GM23338 (cell line): Measurements from ENCODE around the gene GPR152.

Experiments used
- CREB1 ChIP-seq: fragments of 250-450 bp; sonication (Bioruptor Pico); IDR thresholded peaks from 2 replicates; pipeline ENCODE4 v1.5.0; 2020; ENCODE audit warnings: low read depth, mild to moderate bottlenecking, moderate library complexity
- EZH2 ChIP-seq: fragments of 200-600 bp; sonication (generic); IDR thresholded peaks from one replicate; pipeline ENCODE4 v1.8.0; 2017; ENCODE audit warnings: antibody characterized with exemption, mild to moderate bottlenecking, low read depth; ENCODE audit not compliant: unreplicated experiment
- POLR2AphosphoS5 ChIP-seq: IDR thresholded peaks from 2 replicates; pipeline ENCODE4 v1.6.1; 2016; ENCODE audit warnings: antibody characterized with exemption, low read depth
- TF ChIP-seq, protein P1 (sequence below), 2 experiments: fragments of 200-600 bp in 1 of 2; sonication (generic) in 1 of 2; conservative IDR thresholded peaks; 2 replicates each; pipeline versions ENCODE4 v1.5.1 to v1.6.1; 2016 to 2017; ENCODE audit warnings: antibody characterized with exemption in 2 of 2, low read depth in 2 of 2, mild to moderate bottlenecking in 2 of 2, moderate library complexity in 1 of 2

- TF ChIP-seq, protein P1, sequence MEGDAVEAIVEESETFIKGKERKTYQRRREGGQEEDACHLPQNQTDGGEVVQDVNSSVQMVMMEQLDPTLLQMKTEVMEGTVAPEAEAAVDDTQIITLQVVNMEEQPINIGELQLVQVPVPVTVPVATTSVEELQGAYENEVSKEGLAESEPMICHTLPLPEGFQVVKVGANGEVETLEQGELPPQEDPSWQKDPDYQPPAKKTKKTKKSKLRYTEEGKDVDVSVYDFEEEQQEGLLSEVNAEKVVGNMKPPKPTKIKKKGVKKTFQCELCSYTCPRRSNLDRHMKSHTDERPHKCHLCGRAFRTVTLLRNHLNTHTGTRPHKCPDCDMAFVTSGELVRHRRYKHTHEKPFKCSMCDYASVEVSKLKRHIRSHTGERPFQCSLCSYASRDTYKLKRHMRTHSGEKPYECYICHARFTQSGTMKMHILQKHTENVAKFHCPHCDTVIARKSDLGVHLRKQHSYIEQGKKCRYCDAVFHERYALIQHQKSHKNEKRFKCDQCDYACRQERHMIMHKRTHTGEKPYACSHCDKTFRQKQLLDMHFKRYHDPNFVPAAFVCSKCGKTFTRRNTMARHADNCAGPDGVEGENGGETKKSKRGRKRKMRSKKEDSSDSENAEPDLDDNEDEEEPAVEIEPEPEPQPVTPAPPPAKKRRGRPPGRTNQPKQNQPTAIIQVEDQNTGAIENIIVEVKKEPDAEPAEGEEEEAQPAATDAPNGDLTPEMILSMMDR (conservative IDR thresholded peaks at IDR 0.05; ENCODE audit: low read depth in 2 of 2) = no peak
- no peak for TF ChIP-seq POLR2AphosphoS5
- TF ChIP-seq CREB1 = no peak
- no peak for TF ChIP-seq EZH2
Observed at GRCh38 chr11:67429038-67429668, 23.4 kb downstream of the GPR152 start.
